GM19023 (cell line): Measurements from ENCODE around the gene VAV3.
"Not testable (repeated sequence)": the region's sequence is repeated elsewhere in the genome, so short reads cannot be mapped to it uniquely, and the experiment has no call there.

Source experiments
- ATAC-seq: cut with Tn5 transposase; IDR thresholded peaks from one replicate; pipeline ENCODE4 v1.9.1; 2021; ENCODE audit warnings: mild to moderate bottlenecking, moderate library complexity; ENCODE audit not compliant: unreplicated experiment

The VAV3 gene

DNA sequence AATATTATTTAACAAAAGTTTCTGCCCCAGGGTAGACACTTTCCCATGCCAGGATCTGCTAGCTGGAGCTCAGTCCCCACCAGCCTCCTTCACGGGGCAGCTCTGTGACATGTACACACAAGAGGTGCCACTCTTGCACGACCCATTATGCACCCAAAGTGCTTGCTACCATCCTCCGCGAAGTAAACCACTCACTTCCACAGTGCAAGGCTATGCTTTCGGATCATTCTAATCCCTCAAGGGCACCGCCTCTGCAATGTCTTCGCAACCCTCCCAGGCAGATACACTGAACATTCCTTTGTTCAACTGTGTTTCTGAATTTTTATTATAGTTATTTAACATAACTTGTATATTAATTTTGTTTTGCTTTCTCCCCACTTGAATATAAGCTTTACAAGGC lies 303.8 kb downstream of the VAV3 start:
- no peak for ATAC-seq

DNA sequence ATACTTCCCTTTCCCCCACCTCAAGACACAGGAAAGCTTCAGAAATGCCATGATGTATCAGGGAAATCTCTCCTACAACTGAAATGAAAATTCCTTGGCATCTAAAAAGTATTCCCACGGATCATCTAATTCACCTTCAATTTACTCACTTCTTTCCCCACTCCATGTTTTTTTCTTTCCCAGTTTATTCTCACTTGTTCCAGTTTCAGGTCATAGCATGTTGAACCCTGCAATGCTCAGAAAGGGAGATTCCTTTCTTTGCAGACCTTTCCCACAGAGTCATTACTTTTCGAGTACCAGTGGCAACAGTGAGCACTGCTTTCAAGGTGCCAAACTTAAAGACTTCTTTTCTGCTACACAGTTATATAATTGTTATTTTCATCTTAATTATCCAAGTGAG lies 305.0 kb downstream of the VAV3 start:
- ATAC-seq = no peak

DNA sequence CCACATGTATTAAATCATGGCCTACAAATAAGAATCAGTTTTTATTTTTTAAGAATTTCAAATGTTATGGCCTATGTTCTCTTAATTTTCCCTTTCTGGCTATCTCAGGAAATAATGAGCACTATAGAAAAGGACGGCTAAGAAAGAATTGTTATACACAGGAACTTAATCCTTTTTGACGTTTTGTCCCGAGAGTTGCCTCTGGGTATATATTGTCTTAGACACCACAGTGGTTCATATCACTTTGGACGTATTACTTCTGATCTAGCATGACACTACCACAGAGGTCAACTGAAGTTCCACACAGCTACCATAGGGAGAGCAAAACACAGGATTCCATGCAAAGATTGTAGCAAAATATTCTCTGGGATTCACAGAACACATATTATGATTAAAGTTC lies 307.6 kb downstream of the VAV3 start:
- no peak for ATAC-seq

DNA sequence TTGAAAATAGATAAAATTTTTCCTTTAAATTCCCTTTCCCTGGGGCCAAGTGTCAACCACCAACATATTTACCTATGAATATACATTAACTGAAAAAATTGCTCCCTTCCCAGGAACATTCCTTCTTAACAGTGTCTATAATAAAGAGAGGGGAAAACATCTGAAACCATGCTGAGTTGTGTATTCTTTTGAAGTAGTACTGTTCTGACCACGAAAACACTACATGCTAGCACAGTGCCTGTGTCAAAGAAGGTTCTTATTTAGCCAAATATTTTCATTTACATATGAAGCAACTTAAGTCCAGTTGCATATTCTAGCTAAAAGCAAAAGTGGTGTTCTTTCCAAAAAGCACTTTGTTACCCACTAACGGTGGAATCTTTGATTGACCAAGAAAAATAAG lies 311.2 kb downstream of the VAV3 start:
- no peak for ATAC-seq

DNA sequence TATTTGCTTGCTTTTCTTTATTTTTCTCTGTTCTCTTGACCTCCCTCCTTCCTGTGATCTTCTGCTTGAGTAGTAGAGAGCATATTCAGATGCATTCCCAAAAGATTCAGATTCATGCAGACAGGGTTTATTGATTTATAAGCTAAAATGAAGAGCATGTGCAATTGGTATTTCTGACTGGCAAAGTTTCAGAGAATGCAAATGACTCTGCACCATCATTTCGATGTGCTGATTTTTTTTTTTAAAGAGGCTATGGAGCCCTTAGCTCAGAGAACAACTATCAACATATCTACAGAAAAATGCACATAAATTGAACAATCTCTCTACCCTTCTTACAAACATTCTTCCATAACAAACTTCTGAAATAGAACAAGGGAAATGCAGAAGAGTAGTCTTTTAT lies 312.0 kb downstream of the VAV3 start:
- ATAC-seq = no peak

DNA sequence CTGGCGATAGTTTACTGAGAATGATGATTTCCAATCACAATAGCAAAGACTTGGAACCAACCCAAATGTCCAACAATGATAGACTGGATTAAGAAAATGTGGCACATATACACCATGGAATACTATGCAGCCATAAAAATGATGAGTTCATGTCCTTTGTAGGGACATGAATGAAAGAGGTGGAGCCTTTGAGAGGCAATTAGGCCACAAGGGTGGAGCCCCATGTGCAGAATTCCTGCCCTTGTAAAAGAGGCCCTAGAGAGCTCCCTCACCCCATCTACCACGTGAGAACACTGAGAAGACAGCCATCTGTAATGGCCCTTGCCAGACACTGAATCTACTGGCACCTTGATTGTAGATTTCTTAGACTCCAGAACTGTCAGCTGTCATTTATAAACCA lies 314.2 kb downstream of the VAV3 start:
- ATAC-seq = not testable (repeated sequence)

DNA sequence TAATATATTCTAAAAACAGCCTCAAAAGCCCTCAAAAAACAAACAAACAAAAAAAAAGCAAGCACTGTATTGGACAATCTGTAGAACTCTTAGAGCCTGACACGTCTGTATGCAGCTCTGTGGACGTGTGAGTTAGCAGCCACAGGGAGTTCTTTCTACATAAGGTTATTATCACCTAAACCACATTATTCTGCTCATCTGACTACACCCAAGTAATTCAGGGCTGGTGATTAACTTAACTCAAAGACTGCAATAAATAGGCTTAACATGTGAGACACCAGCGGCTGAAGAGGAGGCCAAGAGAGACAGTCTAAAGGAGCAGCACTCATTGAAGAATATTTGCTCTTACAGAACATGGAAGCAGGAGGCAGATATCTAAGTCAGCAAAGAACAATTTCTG lies 316.0 kb downstream of the VAV3 start:
- ATAC-seq = no peak

DNA sequence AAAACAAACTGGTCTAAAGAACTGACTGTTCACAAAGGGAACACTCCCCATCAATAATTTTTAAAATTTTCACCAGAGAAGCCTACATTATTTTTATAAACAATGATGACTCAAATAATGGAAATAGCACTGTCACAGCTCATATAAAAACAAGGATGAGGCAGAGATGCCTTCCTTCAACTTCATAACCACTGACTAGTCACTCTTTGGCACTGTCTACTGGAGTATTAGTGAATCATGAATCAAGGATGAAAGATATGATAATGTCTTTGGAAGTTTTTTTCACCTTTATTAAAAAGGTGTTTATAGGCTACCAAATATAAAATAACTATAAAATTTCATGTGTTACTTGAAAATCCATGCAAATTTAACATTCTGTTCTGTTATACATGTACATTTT lies 316.9 kb downstream of the VAV3 start:
- ATAC-seq = no peak

DNA sequence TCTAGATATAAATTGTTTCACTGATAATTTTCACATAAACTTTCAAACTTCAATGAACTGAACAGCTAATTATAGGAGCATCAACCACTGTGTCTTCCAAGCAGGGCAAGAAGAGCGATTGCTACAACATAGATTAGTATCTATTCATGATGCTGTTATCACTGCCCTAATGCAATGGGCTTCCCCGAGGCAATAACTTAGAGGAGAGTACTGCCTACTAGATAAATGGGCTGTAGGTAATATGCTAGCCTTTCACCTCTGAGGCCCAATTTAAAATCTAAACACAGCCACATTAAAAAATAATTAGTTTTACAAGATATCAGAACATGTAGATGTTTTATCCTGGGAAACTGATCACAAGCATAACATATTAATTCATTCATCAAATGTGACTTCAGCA lies 318.0 kb downstream of the VAV3 start:
- ATAC-seq = no peak

DNA sequence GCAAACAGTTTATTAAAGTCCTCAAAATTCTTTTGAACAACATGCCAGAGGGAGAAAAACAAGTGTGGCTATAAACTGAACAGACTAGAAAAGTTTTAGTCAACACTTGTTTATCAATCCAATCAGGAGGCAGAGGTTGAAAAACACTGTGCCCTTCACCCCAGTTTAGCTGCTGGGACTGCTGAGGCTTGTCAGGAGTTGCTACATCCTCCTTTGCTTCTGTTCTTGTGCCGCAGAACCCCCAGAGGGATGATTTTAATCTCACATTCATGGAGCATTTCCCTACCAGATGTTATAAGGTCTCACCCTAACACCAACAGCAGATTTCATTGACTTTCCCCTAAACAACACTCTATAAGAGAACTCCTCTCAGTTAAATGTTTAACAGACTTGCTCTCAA lies 321.2 kb downstream of the VAV3 start:
- ATAC-seq = no peak

DNA sequence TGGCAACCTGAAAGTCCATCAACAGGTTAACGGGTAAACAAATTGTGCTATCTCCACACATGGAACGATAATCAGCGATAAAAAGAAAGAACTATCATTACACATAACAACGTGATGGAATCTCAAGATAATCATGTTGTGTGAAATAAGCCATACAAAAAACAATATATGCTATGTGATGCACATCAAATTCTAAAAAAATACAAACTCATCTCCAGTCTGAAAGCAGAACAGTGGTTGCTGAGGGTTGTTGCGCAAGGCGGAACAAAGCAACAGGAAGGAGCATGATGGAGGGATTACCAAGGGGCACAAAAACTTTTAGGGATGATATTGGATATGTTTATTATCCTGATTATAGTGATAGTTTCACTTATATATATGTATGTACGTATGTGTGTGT lies 324.8 kb downstream of the VAV3 start:
- no peak for ATAC-seq

DNA sequence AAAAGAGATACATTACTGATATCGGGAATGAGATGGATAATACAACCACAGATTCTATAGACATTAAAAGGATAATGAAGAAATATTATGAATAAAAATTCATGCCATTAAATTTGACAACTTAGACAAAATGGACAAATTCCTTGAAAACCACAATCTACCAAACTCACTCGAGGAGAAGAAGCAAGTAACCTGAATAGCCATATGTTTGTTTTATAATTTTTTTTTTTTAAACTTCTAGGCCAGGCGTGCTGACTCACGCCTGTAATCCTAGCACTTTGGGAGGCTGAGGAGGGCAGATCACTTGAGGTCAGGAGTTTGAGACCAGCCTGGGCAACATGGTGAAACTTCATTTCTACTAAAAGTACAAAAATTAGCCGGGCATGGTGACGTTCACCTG lies 327.9 kb downstream of the VAV3 start:
- no peak for ATAC-seq

DNA sequence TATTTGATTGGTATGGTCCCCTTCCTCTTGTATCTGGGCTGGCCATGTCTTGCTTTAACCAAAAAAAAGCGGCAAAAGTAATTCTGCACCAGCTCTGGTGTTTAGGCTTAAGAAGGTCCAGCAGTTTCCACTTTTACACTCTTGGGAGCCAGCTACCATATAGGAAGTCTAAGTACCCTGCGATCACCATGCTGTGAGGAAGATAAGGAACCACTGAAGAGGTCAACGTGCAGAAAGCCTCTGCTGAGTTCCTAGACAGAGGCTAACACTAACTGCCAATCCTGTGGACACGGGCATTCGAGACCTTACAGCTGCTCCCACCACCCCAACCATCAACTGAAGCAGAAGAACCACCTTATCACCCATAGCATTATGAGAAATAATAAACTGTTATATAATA lies 331.4 kb downstream of the VAV3 start:
- no peak for ATAC-seq

DNA sequence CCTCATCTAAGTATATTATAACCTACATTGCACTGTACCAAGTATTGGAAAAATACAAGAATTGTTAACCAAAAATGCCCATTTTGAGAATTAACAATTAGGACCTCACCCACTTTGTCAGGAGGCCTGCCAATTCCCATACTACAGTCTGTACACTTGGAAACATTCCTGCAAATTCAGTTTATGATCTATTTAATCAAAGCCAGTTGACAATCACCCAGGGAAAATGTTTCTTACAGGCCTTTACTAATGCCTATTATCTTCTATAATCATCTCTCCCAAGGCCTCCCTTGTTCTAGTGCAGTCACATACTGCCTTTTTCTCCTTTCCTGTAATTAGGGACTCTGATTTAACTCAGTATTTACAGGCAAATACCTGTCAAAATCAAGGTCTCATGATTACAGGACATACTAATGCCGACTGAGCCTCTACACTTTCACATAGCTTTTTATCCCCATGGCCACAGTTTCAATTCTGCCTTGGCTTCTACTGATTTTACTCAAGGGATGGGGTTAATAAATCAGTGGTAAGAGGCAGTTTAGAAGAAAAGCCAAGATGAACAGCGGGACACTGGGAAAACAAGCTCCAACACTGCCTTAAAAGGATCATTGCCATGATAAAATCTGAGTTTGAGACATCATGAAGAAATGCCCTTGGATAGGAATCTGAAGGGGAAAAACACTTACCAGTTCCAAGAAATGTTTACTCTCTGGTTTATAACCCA lies 338.7 kb downstream of the VAV3 start:
- ATAC-seq = no peak

DNA sequence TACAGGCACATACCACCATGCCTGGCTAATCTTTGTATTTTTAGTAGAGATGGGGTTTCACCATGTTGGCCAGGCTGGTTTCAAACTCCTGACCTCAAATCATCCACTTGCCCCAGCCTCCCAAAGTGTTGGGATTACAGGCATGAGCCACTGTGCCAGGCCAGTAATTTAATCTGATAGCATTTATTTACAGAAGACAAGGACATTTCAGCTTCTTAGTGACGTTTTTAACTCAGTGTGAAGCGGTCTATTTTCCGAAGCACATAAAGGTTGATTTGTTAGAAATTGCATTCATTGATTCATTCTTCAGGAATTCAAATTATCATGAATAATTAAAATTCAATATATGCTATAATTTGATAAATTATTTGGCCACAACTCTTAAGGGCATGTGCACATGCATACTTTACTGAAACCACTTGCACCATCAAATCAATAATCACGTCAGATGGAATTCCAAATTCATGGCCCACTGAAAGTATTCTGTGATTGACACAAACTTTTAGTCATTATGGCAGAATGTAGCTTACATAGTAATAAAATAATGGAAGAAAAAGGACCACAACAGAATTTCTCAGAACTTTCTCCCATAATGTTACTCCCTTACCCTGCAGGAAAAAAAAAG lies 339.5 kb downstream of the VAV3 start:
- no peak for ATAC-seq

DNA sequence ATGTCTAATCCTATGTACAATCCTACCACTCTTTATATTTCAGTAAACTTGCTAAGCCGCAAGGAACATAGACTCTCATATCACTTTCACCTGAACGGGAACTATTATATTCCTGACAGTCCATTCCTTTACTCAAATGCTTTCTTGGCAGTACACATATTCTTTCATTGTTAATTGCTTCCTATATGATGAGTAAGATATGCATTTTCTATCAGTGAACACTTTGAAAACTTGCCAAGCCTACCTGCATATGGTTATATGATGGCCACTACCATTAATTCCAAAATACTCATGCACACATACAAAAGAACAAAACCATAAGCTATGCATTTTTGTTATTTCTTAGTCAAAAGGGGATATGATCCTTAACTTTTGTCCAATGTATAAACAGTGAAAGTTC lies 341.5 kb downstream of the VAV3 start:
- ATAC-seq = no peak

DNA sequence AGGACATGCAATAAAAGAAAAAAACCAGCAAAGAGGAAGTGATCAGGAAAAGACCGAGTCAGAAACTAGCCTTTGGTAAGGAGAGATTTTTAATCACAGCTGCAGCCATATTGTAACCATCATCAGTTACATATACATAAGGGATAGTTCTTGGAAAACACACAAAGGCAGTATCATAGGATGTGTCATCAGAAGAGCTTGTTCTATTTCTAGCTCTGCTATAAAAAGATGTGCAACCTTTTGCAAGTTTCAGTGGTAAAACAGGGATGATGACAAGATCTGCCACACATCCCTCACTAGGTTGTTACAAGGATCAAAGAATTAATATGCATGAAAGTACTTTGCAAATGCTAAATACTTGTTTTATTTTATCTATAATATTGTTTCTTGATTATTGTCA lies 342.0 kb downstream of the VAV3 start:
- no peak for ATAC-seq

DNA sequence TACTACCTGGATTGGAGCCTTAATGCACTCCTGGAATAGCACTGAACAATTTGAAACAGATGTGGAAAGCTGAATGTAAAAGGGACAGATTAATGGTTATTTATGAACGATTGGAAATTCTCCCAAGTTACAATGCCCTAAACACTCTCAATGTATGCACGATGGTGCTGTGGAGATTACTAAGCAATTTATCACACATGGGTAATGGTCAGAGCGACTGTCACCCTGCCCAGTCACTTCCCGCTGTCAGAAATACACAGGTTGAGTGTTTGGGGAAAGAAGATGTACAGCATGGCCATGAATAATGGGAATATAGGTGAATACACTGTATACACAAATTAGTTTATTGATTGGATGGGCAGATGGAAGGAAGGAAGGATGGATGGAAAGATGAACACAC lies 342.4 kb downstream of the VAV3 start:
- no peak for ATAC-seq

DNA sequence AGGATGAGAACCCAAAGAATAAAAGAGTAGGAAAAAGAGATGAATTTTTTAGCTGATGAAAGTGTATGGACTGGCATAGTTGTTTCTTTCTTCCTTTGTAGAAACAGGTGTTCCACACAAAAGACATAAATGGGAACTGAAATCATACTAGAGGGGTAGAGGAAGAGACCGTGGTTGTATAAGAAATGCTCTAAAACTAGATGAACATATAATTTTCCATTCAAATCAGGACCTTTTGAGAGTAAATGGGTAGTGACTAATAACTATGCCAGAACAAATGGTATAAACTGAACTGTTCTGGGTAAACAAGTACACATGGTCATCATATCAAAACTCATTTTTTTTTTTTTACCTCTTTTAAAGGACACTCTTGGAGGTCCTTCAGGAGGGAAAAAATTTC lies 344.2 kb downstream of the VAV3 start:
- no peak for ATAC-seq

DNA sequence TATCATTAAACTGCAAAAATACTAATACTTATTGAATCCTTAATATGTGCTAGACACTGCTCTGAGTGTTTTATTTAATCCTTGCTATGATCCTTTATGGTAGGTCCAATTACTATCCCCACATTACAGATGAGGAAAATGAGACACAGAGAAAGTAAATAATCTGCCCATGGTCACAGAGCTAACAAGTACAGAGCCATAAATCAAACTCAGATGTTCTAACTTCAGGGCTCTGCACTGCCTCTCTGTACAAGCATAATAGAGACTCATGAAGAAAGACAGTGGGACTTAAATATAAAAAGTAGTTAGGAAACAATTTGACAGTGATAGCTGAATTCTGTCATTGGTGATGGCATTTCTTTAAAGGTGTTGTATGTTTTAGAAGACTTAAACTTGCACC lies 346.4 kb downstream of the VAV3 start:
- no peak for ATAC-seq

DNA sequence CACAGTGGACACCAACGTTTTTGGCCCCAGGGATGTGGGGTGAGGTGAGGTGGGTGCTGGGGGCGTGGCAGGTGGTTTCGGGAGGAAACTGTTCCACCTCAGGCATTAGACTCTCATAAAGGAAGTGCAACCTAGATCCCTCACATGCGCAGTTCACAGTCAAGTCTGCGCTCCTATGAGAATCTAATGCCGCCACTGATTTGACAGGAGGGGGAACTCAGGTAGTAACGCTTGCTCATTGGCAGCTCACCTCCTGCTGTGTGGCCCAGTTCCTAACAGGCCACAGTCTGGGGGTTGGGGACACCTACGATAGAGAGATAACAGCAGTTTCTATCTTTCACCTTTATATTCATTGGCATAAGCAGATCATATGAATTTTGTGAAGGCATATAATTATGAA lies 347.1 kb downstream of the VAV3 start:
- no peak for ATAC-seq

DNA sequence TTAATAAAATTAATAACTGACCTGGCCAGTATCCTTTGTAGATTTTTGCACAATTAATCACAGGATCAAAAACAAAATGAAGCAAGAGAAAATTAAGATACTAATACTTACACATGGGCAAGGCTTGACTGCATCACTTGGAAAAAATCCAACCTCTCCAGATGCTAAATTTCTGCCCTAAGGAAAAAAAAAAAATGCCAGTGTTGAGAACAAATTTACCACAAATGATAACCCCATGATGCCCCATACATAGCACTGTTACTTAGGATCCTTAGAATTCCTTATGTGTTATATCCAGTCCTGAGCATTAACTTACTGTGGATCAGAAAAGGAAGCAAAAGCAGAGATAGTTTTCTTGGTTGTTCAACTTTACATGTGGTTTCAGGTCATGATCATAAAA lies 347.5 kb downstream of the VAV3 start:
- ATAC-seq = no peak

DNA sequence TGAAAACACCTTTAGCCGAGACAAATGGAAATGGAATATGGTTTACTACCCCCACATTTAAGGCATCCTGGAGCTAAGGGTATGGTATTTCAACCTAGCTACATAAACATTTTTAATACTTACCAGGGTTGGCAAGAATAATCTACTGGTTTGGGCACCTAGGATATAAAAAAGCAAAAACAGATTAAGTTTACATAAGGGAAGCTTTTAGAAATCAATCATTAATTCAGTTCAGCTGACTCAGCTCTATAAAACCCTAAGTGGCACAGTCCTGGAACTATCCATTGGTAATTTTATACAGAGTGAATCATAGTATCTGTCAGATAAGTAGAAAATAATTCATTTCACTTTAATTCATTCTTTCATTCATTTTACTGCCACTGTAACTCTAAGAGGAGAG lies 355.2 kb downstream of the VAV3 start:
- no peak for ATAC-seq
